ACHN (cell line): Measurements from ENCODE around the gene COG1.

ENCODE experiments used
- DNase-seq: peaks from one replicate; pipeline ENCODE4 v3.0.0-alpha.2; 2015
- in situ Hi-C: cut with HindIII; loops from 2 replicates; pipeline ENCODE4 v1.10.0; 2017; ENCODE audit warnings: low sequenced_read_pairs, low pct_ligation_motif_present, low pct_unique_long_range_greater_than_20kb

COG1 gene

GRCh38 chr17:73214008-73214407, 21.2 kb downstream of the COG1 start:
- in situ Hi-C loops = no loop called here
- no peak for DNase-seq

GRCh38 chr17:73214851-73215250, 22.0 kb downstream of the COG1 start:
- in situ Hi-C loops = no loop called here
- DNase-seq = no peak

- in situ Hi-C loops = no loop called here
- no peak for DNase-seq
Measured at GRCh38 chr17:73215447-73215846, 22.6 kb downstream of the COG1 start.

- DNase-seq = no peak
- in situ Hi-C loops = no loop called here
Measured at GRCh38 chr17:73223626-73224230, 30.9 kb downstream of the COG1 start.

- in situ Hi-C loops = no loop called here
Measured at GRCh38 chr17:73224237-73224636, 31.4 kb downstream of the COG1 start.

GRCh38 chr17:73224663-73225305, 31.9 kb downstream of the COG1 start:
- in situ Hi-C loops = no loop called here
- DNase-seq = no peak

More at GRCh38 chr17:73224237-73224636, 31.4 kb downstream of the COG1 start:
- DNase-seq = no peak

GRCh38 chr17:73226556-73227172, 33.8 kb downstream of the COG1 start:
- no peak for DNase-seq
- in situ Hi-C loops = no loop called here

GRCh38 chr17:73227379-73227778, 34.5 kb downstream of the COG1 start:
- in situ Hi-C loops = no loop called here
- DNase-seq = no peak

GRCh38 chr17:73227944-73228343, 35.1 kb downstream of the COG1 start:
- in situ Hi-C loops = no loop called here

GRCh38 chr17:73228748-73229236, 35.9 kb downstream of the COG1 start:
- peak; percentile 59 for DNase-seq
- in situ Hi-C loops = no loop called here

More at GRCh38 chr17:73227944-73228343, 35.1 kb downstream of the COG1 start:
- no peak for DNase-seq

- DNase-seq = no peak
- in situ Hi-C loops = no loop called here
Measured at GRCh38 chr17:73230088-73230487, 37.2 kb downstream of the COG1 start.

GRCh38 chr17:73231395-73231794, 38.5 kb downstream of the COG1 start:
- DNase-seq = peak; percentile 48
- in situ Hi-C loops = no loop called here

- peak; percentile 95 for DNase-seq
- in situ Hi-C loops = no loop called here
Measured at GRCh38 chr17:73231841-73232586, 39.2 kb downstream of the COG1 start.

- in situ Hi-C loops = no loop called here
- DNase-seq = peak; percentile 42
Measured at GRCh38 chr17:73232587-73233373, 39.9 kb downstream of the COG1 start.

- DNase-seq = no peak
- in situ Hi-C loops = no loop called here
Measured at GRCh38 chr17:73234736-73235135, 41.9 kb downstream of the COG1 start.

- in situ Hi-C loops = no loop called here
- no peak for DNase-seq
Measured at GRCh38 chr17:73237714-73238113, 44.9 kb downstream of the COG1 start.

GRCh38 chr17:73240561-73240960, 47.7 kb downstream of the COG1 start:
- in situ Hi-C loops = no loop called here

GRCh38 chr17:73247726-73248125, 54.9 kb downstream of the COG1 start:
- in situ Hi-C loops = no loop called here

More at GRCh38 chr17:73240561-73240960, 47.7 kb downstream of the COG1 start:
- DNase-seq = no peak

More at GRCh38 chr17:73247726-73248125, 54.9 kb downstream of the COG1 start:
- DNase-seq = peak; percentile 17
